ENCODE measurements around the gene BMP6.

DNA sequence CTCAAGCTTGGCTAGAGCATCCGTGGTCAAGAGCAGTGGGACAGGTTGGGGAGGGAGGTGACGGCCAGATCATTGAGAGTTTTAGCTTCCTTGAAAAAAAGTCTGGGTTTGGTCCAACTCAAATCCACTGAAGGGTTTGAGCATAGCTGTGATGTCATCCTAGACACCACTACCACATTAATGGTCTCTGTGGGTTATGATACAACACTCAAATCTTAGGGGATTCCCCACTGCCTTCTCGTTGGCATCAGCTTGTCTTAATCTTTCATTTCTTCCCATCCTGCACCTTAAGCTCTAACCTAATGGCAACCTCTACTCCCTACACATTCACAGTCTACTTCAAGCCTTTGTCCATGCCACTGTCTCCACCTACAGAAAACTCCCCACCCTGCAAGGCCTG, 77.3 kb downstream of the BMP6 start:
- TF ChIP-seq, protein P1, sequence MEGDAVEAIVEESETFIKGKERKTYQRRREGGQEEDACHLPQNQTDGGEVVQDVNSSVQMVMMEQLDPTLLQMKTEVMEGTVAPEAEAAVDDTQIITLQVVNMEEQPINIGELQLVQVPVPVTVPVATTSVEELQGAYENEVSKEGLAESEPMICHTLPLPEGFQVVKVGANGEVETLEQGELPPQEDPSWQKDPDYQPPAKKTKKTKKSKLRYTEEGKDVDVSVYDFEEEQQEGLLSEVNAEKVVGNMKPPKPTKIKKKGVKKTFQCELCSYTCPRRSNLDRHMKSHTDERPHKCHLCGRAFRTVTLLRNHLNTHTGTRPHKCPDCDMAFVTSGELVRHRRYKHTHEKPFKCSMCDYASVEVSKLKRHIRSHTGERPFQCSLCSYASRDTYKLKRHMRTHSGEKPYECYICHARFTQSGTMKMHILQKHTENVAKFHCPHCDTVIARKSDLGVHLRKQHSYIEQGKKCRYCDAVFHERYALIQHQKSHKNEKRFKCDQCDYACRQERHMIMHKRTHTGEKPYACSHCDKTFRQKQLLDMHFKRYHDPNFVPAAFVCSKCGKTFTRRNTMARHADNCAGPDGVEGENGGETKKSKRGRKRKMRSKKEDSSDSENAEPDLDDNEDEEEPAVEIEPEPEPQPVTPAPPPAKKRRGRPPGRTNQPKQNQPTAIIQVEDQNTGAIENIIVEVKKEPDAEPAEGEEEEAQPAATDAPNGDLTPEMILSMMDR (IDR thresholded peaks at IDR 0.05): no peak
- no peak for TF ChIP-seq POLR2A (IDR thresholded peaks at IDR 0.05)

Data from esophagus squamous epithelium (tissue), 4 donors.